Brain pericyte (primary cell): ENCODE measurements around the gene LARP1B.
"Not testable (repeated sequence)": the region's sequence is repeated elsewhere in the genome, so short reads cannot be mapped to it uniquely, and the experiment has no call there.

Source experiments
- DNase-seq: peaks from one replicate; pipeline ENCODE4 v3.0.0-alpha.2; 2012; ENCODE audit warnings: low read depth, low spot score

The LARP1B gene

GRCh38 chr4:128225148-128225547 is 164.0 kb downstream of the LARP1B start:
- DNase-seq = no peak

- no peak for DNase-seq
Measured at GRCh38 chr4:128227991-128228571, 167.0 kb downstream of the LARP1B start.

- DNase-seq = peak; percentile 55
Measured at GRCh38 chr4:128228845-128229795, 168.0 kb downstream of the LARP1B start.

- no peak for DNase-seq
Measured at GRCh38 chr4:128232719-128233118, 171.6 kb downstream of the LARP1B start.

GRCh38 chr4:128234836-128235235 is 173.7 kb downstream of the LARP1B start:
- no peak for DNase-seq

- DNase-seq = no peak
Measured at GRCh38 chr4:128241019-128241418, 179.9 kb downstream of the LARP1B start.

GRCh38 chr4:128241425-128241913 is 180.4 kb downstream of the LARP1B start:
- peak; percentile 99 for DNase-seq

- no peak for DNase-seq
Measured at GRCh38 chr4:128241981-128242380, 180.9 kb downstream of the LARP1B start.

GRCh38 chr4:128242601-128243000 is 181.5 kb downstream of the LARP1B start:
- no peak for DNase-seq

- no peak for DNase-seq
Measured at GRCh38 chr4:128244379-128244778, 183.3 kb downstream of the LARP1B start.

GRCh38 chr4:128245391-128245790 is 184.3 kb downstream of the LARP1B start:
- not testable (repeated sequence) for DNase-seq

GRCh38 chr4:128247906-128248305 is 186.8 kb downstream of the LARP1B start:
- DNase-seq = no peak

- DNase-seq = no peak
Measured at GRCh38 chr4:128249787-128250668, 188.9 kb downstream of the LARP1B start.

- DNase-seq = no peak
Measured at GRCh38 chr4:128255906-128256305, 194.8 kb downstream of the LARP1B start.

- no peak for DNase-seq
Measured at GRCh38 chr4:128256539-128256938, 195.4 kb downstream of the LARP1B start.

- not testable (repeated sequence) for DNase-seq
Measured at GRCh38 chr4:128258166-128258565, 197.1 kb downstream of the LARP1B start.

- not testable (repeated sequence) for DNase-seq
Measured at GRCh38 chr4:128259889-128260288, 198.8 kb downstream of the LARP1B start.
